Stimulated activated CD8-positive, alpha-beta memory T cell treated with anti-CD3 and anti-CD28 coated beads, Interleukin-15, amount 100 ng/mL, for 48 hours (primary cell): ENCODE results near the gene CCL7.
"Not testable (repeated sequence)": the region's sequence is repeated elsewhere in the genome, so short reads cannot be mapped to it uniquely, and the experiment has no call there.

ENCODE experiments used
- DNase-seq, 2 donors: peaks; one replicate each; pipeline ENCODE4 v3.0.0-alpha.2; 2020; ENCODE audit warnings: low read depth in 2 of 2

The CCL7 gene

DNA sequence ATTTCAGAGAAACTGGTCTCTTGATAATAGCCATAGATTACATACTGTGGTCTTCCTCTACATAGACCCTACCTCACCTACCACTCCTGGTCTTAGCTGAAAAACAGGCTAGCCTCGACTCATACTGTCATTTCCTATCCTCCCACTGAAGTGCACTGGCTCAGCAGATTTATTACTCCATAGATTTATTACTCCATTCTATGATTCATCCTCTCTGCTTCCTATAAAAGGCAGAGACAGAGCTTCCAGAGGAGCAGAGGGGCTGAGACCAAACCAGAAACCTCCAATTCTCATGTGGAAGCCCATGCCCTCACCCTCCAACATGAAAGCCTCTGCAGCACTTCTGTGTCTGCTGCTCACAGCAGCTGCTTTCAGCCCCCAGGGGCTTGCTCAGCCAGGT lies at the start of gene CCL7:
CCL7 (plus strand) TSS at position 253 of the 400 bp plus-strand sequence; CDS start at position 323, 70 bp downstream.
- no peak for DNase-seq

DNA sequence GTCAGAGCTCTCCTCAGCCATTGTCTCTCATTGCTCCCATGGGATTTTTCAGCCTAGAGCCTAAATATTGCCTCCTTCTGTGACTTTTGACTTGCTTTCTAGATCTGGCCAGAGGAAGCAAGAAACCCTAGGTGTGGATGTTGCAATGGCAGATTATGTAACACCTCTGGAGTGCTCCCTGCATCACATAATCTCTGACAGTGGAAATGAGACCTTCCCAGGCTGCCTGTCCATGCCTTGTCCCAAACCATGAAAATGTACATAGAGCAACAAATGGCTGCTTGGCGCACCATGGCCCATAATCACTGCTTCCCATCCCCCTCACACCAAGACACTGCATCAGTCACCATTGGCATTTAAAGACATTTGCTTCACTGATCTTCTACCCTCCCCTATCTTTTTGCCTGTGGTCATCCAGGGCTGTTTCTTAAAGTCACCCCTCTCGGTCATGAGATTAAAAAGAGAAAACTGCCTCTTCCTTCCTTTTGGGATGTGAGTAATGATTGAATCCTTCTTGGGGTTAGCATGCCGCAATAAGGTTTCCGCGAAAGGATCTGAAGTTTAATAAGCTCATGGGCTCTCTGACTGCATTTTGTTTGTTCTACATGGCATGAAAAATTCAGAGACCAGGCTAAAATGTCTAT lies 49.1 kb upstream of the CCL7 start:
- no peak for DNase-seq

DNA sequence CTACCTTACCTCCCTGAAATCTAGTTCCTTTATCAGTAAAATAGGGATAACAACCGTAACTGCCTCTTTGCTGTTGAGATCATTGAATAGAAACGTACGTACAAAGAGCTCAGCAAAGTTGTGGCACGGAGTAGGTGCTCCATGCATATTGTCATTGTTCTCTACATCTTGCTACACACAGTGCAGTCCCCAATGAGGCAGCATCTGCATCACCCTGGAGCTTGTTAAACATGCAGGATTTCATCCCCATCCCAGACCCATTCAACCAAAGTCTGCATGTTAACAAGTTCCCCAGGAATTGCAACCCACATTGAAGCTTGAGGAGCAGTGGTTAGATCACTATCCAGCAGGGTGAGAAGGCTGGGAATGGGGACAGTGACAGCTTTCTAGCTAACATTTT lies 48.6 kb upstream of the CCL7 start:
- no peak for DNase-seq

DNA sequence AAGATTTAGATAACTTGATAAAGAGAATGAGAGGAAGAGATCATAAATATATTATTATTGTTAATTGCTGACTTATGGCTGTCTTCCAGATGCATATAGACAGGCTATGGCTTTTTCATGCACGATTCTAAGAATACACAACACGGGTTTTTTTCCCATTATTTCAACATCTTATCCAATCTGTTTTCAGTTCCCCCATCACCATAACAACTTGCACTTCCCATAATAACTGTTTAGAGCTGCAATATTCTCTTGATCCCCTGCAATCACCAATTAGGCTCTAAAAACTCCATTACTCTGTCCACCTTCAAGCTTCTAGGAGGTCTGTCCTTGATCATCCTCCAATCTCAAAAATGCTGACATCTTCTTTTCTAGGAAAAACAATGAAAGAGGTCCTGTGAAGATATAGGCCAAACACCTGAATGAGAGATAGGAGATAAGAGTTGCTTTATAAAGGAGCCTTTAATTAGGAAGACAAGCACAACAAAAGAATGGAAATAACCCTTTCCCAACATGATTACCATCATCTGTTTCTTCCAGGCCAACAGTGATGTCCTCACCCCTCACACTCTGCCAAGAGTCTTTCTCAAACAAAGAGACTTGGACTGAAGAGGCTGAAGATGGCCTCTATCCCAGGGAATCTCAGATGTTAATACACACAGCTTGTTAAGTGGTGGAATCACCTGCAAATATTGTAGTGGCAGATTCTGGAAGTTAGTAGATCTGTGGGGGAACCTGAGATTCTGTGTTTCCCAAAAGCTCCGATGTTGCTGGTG lies 47.1 kb upstream of the CCL7 start:
- DNase-seq = no peak

DNA sequence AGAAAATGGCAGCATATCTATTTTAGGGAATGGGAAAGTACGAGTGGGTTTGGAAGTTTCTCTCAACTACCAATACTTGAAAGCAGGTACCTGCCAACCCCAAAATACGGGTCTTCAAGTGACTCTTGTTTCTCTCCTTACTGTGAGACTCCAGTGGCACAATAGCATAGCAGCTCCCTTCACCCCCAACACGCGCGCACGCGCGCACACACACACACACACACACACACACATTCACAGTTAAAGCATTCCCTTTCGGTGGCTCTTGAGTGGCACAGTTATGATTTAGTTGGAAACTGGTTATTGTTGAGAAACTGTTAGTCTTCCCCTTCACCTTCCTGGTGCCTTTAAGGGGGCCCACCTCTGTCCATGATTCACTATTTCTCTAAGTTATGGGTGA lies 45.0 kb upstream of the CCL7 start:
- no peak for DNase-seq

DNA sequence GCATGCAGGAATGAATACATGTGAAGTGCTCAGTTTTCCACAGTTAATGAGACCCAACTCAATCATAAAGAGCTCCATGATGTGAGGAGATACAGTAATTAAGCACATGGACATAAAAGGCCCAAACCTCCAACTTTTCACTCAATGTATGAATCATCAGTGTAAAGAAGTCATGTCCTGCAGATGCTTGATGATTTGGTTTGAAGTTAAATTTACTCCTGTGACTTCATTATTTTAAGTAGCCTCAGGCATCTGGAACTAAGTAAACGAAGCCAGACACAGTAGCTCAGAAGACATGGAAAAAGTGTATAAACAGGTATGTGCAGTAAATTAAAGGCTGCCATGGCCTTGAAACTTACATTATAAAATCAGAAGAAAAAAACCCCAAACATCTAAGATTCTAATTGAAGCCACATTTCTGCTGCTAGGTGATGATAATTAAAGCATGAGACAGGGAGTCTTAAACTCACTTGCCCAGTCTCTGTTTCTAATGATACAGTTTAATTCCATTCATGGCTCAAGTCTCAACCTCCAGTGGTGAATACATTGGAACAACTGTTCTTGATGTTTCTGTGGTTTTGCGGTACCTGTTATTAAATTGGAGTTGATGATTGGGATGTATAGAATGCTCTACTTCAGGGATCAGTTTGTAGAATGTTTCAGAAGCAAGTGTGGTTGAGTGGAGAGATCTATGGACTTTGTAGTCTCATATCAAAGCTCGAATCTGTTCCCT lies 43.8 kb upstream of the CCL7 start:
- no peak for DNase-seq

DNA sequence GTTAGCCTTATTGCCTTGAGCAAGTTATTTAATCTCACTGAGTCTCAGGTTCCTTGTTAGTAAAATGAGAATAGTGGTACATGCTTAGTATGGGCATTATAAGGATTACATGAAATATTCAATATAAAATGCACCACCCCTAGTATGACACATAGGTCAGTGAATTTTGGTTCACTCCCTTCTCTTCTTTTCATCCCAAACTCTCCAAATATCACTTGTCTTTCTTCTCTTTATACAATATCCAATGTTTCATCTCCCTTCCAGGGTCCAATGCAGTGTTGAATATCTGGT lies 43.3 kb upstream of the CCL7 start:
- no peak for DNase-seq

DNA sequence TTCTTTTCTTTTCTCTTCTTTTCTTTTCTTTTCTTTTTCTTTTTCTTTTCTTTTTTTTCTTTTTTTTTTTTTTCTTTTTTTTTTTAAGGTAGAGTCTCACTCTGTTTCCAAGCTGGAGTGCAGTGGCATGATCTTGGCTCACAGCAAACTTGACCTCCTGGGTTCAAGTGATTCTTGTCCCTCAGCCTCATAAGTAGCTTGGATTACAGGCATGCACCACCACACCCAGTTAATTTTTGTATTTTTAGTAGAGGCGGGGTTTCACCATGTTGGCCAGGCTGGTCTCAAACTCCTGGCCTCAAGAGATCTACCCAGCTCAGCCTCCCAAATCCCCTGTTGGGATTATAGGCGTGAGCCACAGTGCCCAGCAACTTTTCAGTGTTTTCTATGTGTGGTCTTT lies 42.7 kb upstream of the CCL7 start:
- DNase-seq = not testable (repeated sequence)

DNA sequence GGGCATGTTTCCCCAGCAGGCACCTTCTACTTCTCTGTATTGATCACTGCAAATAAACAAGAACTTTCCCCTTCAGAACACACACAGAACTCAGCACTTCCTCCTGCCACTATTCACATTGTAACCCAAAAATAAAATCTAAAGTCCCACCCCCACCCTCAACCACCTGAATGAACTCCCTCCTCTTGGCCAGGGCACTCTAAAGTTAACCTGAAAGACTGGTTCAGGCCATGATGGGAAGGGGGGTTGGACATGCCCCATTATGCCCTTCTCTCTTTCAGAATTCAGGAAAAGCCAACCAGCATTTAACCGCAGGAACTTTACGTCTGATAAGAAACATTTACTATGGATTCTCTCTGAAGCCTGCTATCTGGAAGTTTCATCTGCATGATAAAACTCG lies 42.3 kb upstream of the CCL7 start:
- DNase-seq = no peak

DNA sequence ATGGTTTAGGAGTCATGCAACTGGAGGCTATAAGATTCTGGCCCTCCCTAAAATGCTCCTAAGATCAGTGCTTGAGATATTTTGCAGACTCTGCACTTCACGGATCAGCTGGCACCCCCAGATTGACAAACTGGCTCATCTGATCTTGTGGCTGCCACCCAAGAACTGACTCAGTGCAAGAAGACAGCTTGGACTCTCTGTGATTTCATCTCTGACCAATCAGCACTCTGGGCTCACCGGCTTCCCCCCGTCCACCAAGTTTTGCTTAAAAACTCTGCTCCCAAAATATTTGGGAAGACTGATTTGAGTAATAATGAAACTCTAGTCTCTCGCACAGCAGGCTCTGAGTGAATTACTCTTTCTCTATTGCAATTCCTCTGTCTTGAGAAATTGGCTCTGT lies 41.2 kb upstream of the CCL7 start:
- no peak for DNase-seq

DNA sequence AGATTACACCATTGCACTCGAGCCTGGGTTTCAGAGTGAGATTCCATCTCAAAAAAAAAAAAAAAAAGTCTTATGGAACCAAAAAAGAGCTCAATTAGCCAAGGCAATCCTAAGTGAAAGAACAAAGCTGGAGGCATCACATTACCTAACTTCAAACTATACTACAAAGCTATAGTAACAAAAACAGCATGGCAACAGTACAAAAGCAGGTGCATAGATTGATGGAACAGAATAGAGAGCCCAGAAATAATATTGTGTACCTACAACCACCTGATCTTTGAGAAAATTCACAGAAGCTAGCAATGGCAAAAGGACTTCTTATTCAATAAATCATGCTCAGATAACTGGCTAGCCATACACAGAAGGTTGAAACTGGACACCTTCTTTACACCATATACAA lies 39.7 kb upstream of the CCL7 start:
- no peak for DNase-seq

DNA sequence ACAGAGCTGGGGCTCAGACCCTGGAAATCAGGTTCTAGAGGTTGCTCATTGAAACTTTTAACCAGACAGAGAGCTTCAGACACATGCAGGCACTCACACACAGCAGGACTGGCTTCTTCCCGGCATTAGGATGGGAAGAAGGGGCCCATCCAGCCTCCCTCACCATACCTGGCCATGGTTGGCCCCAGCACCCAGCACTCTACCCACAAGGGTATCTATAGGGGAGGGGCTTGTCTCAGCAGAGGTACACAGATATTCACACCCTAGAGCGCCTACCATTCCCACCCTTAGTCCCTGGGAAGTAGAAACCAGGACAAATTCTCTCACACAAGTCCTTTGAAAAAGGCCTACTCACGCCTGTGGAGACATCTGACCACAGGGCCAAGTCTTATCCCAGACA lies 35.4 kb upstream of the CCL7 start:
- DNase-seq = no peak

DNA sequence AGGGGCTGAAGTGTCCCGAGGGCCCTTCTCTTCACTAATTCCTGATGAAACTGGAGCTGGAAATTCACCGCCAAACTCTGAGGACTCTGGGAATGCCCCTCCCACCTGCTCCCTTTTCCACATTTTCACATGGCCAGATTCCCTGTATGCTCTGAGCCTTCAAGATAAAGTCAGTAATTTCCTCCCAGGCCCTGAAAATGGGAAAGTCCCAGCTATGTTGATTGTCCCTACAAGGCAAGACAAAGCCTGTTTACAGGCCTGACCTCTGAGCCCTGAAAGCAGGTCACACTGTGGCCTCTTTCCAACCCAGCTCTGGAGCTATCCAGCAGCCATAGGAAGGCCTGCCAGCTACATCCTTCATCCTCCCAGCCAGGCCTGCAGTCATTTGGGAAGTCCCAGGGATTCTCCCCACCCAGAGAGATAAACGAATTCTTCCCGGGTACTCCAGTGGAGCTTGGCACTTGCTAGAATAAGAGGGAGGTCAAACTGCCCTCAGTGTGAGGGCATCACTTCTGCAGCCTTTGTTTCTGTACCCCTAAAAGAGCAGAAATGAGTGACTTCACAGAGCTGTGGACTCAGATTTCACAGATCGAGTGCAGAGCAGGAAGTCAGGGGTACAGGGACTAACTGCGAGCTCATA lies 34.5 kb upstream of the CCL7 start:
- no peak for DNase-seq

DNA sequence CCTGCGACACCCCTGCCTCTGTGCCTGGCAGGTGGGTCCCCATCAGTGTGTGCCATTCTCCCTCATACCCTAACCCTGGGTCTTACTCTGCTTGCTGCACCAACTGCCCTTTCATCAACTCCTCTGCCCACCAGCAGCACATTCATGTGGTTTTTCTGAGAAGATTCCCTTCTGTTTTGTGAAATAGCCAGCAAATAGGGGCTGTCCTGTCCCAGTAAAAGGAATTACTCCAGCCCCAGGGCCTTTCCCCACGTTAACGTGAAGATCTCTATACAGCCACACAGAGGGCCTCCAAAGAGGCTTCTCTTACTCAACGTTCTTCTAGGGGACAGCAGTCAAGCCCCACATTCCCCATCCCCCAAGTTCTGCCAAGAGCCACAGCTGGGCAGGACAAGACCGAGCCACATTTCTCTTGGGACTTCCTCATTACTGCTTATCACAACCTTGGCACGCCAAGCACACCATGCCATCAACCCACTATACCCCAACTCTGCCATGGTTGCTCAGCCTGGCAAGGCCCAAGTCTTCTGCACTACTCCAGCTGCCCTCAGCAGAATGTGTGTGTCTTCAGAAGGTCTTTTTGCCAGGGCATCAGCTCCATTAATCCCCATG lies 33.6 kb upstream of the CCL7 start:
- no peak for DNase-seq

DNA sequence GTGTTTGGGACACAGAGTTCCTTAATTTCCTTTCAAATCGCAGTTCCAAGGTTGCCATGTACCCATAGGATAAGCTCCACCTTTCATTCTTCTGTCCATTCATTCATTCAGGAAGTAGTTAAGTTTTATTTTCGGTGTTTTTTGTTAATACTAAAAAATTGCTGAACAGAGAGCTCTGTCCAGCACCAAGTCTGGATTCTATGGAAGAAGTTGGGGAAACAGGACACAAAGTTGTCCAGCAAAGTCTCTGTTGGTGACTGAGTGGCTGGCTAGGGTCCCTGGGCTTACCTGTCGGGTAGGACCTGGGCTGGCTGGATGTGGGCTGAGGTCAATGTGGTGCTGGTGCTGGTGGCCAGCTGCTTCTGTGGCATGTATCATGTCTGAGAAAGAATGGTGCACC lies 32.6 kb upstream of the CCL7 start:
- DNase-seq = no peak

DNA sequence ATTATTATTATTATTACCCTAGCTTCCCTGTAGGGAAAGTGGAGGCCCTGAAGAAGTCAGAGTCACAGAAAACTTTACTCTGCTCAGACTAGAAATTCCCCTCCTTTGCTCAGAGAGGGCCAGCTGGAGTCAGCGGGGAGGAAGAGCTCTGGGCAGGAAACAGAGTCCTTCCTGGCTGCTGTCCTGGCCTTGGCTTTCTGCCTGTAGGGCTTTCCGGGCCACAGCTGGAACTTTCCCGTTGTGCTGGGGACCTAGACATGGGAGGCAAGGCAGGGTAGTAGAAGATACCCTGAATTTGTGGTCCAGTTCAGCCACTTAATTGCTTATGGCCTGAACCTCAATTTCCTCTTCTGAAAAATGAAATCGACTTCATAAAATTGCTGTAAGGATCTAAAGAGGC lies 29.0 kb upstream of the CCL7 start:
- no peak for DNase-seq

DNA sequence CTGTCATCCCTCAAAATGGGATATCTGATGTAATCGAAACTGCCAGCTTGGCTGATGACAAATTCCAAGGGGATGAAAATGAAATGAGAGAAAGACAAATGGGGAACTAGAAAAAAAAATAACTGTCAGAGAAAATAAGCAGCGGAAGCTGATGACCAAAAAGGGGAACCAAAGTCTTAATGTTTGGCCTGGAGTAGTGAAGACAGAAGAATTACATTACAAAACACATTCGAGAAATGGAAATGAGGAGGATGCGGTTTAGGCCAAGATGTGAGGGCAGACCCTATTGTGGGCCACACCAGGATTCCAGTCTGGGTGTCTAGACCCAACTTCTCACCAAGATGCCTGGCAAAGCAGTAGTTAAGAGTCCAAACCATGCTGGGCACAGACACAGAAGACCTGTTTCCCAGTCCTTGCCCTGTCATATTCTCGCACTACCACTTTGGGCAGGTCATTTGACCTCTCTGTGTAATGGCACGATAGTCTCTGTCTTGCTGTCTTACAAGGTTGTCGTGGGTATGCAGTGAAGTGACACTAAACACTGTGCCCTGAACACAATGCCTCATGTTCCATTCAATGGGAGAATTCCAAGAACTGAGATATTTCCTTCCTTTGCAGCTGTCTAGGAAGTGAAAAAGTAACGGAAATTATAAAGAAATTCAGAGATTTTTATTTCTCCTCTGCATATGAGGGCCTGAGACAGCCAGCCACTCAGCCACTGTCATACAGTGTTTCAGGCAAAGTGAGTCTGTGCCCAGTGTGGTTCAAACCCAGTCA lies 27.2 kb upstream of the CCL7 start:
- DNase-seq = no peak

DNA sequence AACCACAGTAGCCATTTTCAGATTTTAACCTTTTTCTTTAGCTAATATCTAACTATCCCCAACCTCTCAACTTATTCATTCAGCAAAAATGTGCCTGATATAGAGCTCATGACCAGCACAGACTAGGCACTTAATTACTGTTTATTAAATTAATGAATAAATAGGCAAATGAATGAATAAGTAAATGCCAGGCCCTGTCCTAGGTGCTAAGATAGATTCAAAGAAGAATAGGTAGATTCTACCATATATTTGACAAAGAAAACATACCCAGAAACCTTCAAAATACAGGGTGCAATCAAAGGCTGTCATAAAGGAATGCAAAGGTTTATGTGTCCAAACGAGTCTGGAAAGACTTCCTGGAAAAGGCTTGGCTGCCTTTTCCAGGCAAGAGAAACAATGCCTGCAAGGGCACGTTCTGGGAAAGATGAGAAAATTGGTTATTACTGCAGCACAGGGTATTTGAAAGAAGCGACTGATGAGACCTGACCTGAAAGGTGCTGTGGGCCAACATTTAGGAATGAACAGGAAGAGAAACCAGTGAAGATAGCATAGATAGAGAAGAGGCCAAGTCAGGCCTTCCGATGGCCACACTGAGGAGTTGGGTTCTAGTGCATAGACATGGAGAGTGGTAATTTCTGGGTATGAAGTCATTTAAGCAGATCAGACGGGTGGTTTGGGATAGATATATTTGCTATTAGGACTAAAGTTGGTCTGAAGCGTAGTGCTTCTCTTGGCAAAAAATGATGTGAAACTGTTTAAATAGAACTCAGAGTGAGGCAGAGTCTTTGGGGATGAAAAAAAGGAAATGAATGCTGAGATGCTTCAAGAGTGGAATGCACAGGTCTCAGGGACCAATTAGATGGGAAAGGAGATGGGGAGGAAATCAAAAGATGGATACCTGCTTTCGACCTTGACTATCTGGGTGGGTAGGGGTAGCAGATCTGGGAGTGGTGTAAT lies 26.4 kb upstream of the CCL7 start:
- DNase-seq = no peak

DNA sequence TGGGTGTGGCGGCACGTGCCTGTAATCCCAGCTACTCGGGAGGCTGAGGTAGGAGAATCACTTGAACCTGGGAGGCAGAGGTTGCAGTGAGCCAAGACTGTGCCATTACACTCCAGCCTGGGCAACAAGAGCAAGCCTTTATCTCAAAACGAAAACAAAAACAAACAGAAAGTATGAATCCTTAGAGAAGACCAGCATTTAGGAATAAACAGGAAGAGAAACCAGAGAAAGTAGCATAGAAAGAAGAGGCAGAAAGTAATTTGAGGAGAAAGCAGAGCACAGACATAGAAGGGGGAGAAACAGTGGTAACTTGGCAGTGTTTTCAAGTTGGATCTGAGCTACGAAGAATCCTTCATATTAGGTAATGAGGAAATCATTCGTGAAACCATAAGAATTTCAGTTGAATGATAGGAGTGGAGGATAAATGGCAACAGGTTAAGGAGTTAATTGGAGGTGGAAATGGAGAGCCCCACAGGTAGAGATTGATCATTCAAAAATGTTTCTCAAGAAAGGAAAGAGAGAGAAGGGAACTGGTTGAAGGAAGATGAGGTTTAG lies 24.6 kb upstream of the CCL7 start:
- DNase-seq = no peak

DNA sequence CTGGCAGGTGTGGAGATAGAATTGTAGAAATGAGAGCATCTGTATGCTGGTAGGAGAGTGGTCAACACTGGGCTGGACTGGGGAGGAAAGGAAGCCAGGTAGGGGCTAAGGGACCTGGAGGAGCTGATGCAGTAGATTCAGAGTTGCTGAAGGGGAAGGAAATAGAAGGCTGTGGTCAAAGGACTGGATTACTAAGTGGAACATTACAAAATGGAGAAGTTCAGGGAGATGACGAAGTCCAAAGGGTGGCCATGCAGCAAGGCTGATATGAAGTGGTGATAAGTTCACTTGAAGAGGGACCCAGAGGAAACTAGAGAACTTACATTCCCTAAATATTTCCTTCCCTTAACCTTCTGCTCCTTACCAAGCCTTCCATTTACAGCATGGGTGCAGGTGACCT lies 23.6 kb upstream of the CCL7 start:
- DNase-seq = no peak
